HepG2 (cell line): Measurements from ENCODE around the gene EEF2. TPM values are rescaled to one million over a fixed set of nuclear protein-coding genes. Genes with fewer than 3 reads are reported as not detected.
A peak's percentile ranks its signal among the peaks of the same experiment; 100 is the strongest.

Source experiments
- ATAC-seq: fragments of 200-7000 bp; cut with Tn5 transposase; 3 replicates; pipeline ENCODE4 v1.9.1; 2020; ENCODE audit warnings: mild to moderate bottlenecking, moderate library complexity
- BruUV-seq: library from RNA; stranded (reverse); fragments of 400-500 nt; replicated peaks from 2 replicates; lab custom pipeline; 2021; lab: Mats Ljungman, UMichigan
- CTCF ChIA-PET: fragments of 300-600 bp; formaldehyde crosslinking; extraction: SDS; loops from one replicate; lab custom pipeline; 2021; ENCODE audit warnings: low total read pairs, inconsistent platforms, low intra/inter-chr PET ratio; lab: Yijun Ruan, JAX
- POLR2A ChIA-PET: fragments of 350-600 bp; sonication (Branson Sonifier 250); formaldehyde crosslinking; loops from one replicate; lab custom pipeline; 2020; ENCODE audit warnings: antibody characterized with exemption, inconsistent platforms; lab: Yijun Ruan, JAX
- DNase-seq: peaks from one replicate; pipeline ENCODE4 v3.0.0-alpha.2; 2015; ENCODE audit warnings: low spot score
- FAIRE-seq: peaks from 3 replicates; lab custom pipeline; 2011; peaks lifted over from hg19 to GRCh38; lab: Jason Lieb, UNC
- H2AFZ ChIP-seq: one replicate; pipeline ENCODE4 v1.6.1; 2011; ENCODE audit warnings: low read length, inconsistent platforms
- H3K27ac ChIP-seq: fragments of 300-600 bp; 3 replicates; pipeline ENCODE4 v1.8.0; 2011; ENCODE audit warnings: mixed run types, mild to moderate bottlenecking, mixed read lengths, low read length, inconsistent platforms; ENCODE audit not compliant: insufficient read depth; ENCODE audit errors: extremely low read length
- H3K27me3 ChIP-seq, 2 experiments: fragments of 200-600 bp in 1 of 2; 2 replicates in 1 of 2; 3 replicates in 1 of 2; pipeline versions ENCODE4 v1.6.0 to v1.8.0; 2011; ENCODE audit warnings: low read length in 2 of 2, mild to moderate bottlenecking in 2 of 2, moderate library complexity in 2 of 2, inconsistent platforms in 1 of 2; ENCODE audit not compliant: insufficient read depth in 2 of 2, control insufficient read depth in 1 of 2
- H3K36me3 ChIP-seq, 2 experiments: fragments of 200-600 bp in 1 of 2; replicated peaks in 1 of 2; 2 replicates in 1 of 2; 3 replicates in 1 of 2; pipeline versions ENCODE4 v1.5.1 to v1.8.0; 2011; ENCODE audit warnings: low read length in 2 of 2, inconsistent platforms in 1 of 2; ENCODE audit not compliant: insufficient read depth in 2 of 2, control insufficient read depth in 1 of 2
- H3K4me1 ChIP-seq: 2 replicates; pipeline ENCODE4 v1.5.1; 2012; ENCODE audit warnings: low read length, inconsistent platforms; ENCODE audit not compliant: insufficient read depth
- H3K4me2 ChIP-seq: 2 replicates; pipeline ENCODE4 v1.6.0; 2011; ENCODE audit warnings: low read depth, low read length, inconsistent platforms
- H3K4me3 ChIP-seq, 3 experiments: fragments of 200-600 bp in 1 of 3; sonication (generic), shearing (Covaris generic) in 1 of 3; replicated peaks in 1 of 3; 2 replicates each; pipeline ENCODE4 v1.5.1; 2011 to 2016; ENCODE audit warnings: low read length in 3 of 3, inconsistent platforms in 2 of 3, low read depth in 2 of 3, mild to moderate bottlenecking in 2 of 3, control low read depth in 1 of 3, mixed read lengths in 1 of 3; ENCODE audit not compliant: insufficient read depth in 1 of 3
- H3K79me2 ChIP-seq: one replicate; pipeline ENCODE4 v1.6.1; 2011; ENCODE audit warnings: low read length, inconsistent platforms; ENCODE audit not compliant: insufficient read depth
- H3K9ac ChIP-seq: 2 replicates; pipeline ENCODE4 v1.6.0; 2011; ENCODE audit warnings: mild to moderate bottlenecking, low read depth, low read length, inconsistent platforms; ENCODE audit not compliant: insufficient read depth
- H3K9me3 ChIP-seq: 2 replicates; pipeline ENCODE4 v1.5.1; 2012; ENCODE audit warnings: mild to moderate bottlenecking, low read length
- H4K20me1 ChIP-seq: 2 replicates; pipeline ENCODE4 v1.6.0; 2011; ENCODE audit warnings: inconsistent platforms, mild to moderate bottlenecking, low read length, moderate library complexity; ENCODE audit not compliant: insufficient read depth
- FIP1L1 ChIP-seq: fragments of 200-400 bp; formaldehyde crosslinking; IDR thresholded peaks from 2 replicates; pipeline ENCODE4 v1.6.1; 2018; ENCODE audit warnings: low read depth, mild to moderate bottlenecking, low read length, moderate library complexity, borderline replicate concordance; ENCODE audit not compliant: insufficient read depth
- KDM2A ChIP-seq: sonication (generic); formaldehyde crosslinking; IDR thresholded peaks from 2 replicates; pipeline ENCODE4 v1.4.0; 2020; ENCODE audit warnings: low read depth, missing genetic modification reagents, borderline replicate concordance
- PAF1 ChIP-seq: IDR thresholded peaks from 2 replicates; pipeline ENCODE4 v1.6.1; 2016; ENCODE audit warnings: missing genetic modification reagents, missing compliant biosample characterization
- POLR2A ChIP-seq, 2 experiments: IDR thresholded peaks; 2 replicates each; pipeline ENCODE4 v1.6.1; 2011; ENCODE audit warnings: low read depth in 2 of 2, low read length in 2 of 2, mild to moderate bottlenecking in 1 of 2, moderate library complexity in 1 of 2; ENCODE audit not compliant: insufficient read depth in 1 of 2
- POLR2AphosphoS2 ChIP-seq: IDR thresholded peaks from 2 replicates; pipeline ENCODE4 v1.6.1; 2011; ENCODE audit warnings: low read depth, low read length, improper control_type of control experiment
- SSRP1 ChIP-seq: IDR thresholded peaks from 2 replicates; pipeline ENCODE4 v1.6.1; 2016; ENCODE audit warnings: control low read depth
- TCF12 ChIP-seq, 2 experiments: fragments of 450-650 bp in 1 of 2; sonication (generic) in 1 of 2; formaldehyde crosslinking in 1 of 2; IDR thresholded peaks; 2 replicates each; pipeline versions ENCODE4 v1.6.1 to v1.8.0; 2017 to 2022; ENCODE audit warnings: antibody characterized with exemption in 1 of 2, mild to moderate bottlenecking in 1 of 2, missing genetic modification reagents in 1 of 2, moderate library complexity in 1 of 2
- ZFP36L1 ChIP-seq: sonication (generic); formaldehyde crosslinking; IDR thresholded peaks from 2 replicates; pipeline ENCODE4 v1.8.0; 2022; ENCODE audit warnings: mild to moderate bottlenecking, missing genetic modification reagents, moderate library complexity
- ZNF607 ChIP-seq: sonication (generic); formaldehyde crosslinking; IDR thresholded peaks from 2 replicates; pipeline ENCODE4 v1.5.1; 2020; ENCODE audit warnings: missing genetic modification reagents, mild to moderate bottlenecking, borderline replicate concordance
- ZNF616 ChIP-seq: sonication (generic); formaldehyde crosslinking; IDR thresholded peaks from 2 replicates; pipeline ENCODE4 v1.5.0; 2020; ENCODE audit warnings: low read depth, mild to moderate bottlenecking, missing genetic modification reagents
- WGBS: methylation state at CpG from one replicate; pipeline ENCODE4 v1.1.6; 2017; ENCODE audit warnings: low lambda C conversion rate; 5-methylcytosine and 5-hydroxymethylcytosine counted together
- in situ Hi-C: cut with HindIII; loops from 2 replicates; pipeline ENCODE4 v1.10.0; 2017; ENCODE audit warnings: low pct_unique_long_range_greater_than_20kb; ENCODE audit not compliant: extremely low pct_ligation_motif_present
- intact Hi-C: fragments of 100-400 bp; cut with micrococcal nuclease; formaldehyde crosslinking; loops from one replicate; pipeline ENCODE4 v1.10.0; 2022; ENCODE audit not compliant: unreplicated experiment
- polyA plus RNA-seq, 8 experiments: library from polyadenylated mRNA; depleted of rRNA in 3 of 8; stranded (reverse) in 7 of 8; unstranded in 1 of 8; fragments of >200 nt; fragmentation: Illumina TruSeq in 4 of 8; extraction: Trizol in 4 of 8; gene quantifications; 2 replicates each; pipeline versions ENCODE4 v1.2.1 to v1.2.3, GENCODE V29; 2011 to 2016; ENCODE audit warnings: low read depth in 4 of 8, missing spikeins in 1 of 8, mixed read lengths in 1 of 8; ENCODE audit not compliant: insufficient read depth in 1 of 8
- total RNA-seq, 5 experiments: library from RNA; depleted of rRNA; stranded (reverse); fragments of >200 nt; fragmentation: Illumina TruSeq; extraction: Trizol; gene quantifications; 2 replicates each; pipeline ENCODE4 v1.2.3, GENCODE V29; 2016; ENCODE audit warnings: low read depth in 1 of 5
- TF ChIP-seq, protein P1 (sequence below): IDR thresholded peaks from 2 replicates; pipeline ENCODE4 v1.6.1; 2016

The EEF2 gene
- total and polyA plus RNA-seq, 2 of the 13 experiments (the other 11 are each of a cell fraction or from before 2014, with no cell fraction given), result 1,441 to 1,777 TPM

DNA sequence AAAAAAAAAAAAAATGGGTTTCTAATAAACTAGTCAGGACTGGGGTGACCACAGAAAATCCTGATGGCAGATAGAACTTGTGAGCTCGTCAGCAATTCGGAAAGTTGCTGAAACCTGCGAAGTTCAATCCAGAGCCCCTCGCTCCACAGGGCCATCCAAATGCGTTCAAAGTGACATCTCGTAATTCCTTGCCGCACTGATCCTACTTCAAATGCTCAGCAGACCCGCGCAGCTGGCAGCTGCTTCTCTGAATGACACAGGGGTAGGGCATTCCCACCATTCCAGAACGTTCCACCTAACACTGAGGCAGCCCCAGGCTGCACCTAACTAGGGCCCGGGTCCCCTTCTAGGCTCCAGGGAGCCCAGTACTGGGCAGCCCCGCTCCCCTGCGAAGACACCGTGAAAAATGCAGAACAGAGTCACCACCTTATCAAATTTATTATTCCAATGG, 9.6 kb downstream of the EEF2 start (continued):
- TF ChIP-seq ZFP36L1, result no peak
- TF ChIP-seq FIP1L1, result 0 out of 2 replicates have a peak, but pooled peaks have one; percentile 48
- no peak for TF ChIP-seq TCF12 (IDR thresholded peaks at IDR 0.05)
- no peak for TF ChIP-seq TCF12 (CRISPR knock-in tag; IDR thresholded peaks at IDR 0.05)
- TF ChIP-seq ZNF607, result no peak
- TF ChIP-seq ZNF616 (CRISPR knock-in tag), result no peak
- peak; percentile 95 for TF ChIP-seq POLR2AphosphoS2
- TF ChIP-seq SSRP1 (CRISPR knock-in tag), result peak; percentile 43; the same call in 1 of the 2 replicates

DNA sequence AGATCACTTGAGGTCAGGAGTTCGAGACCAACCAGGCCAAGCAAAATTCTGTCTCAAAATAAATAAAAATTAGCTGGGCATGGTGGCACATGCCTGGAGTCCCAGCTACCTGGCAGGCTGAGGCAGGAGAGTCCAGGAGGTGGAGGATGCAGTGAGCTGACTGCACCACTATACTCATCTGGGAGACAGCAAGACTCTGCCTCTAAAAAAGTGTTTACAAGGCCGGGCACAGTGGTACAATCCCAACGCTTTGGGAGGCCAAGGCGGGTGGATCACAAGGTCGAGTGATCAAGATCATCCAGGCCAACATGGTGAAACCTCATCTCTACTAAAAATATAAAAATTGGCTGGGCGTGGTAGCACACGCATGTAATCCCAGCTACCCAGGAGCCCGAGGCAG, 10.1 kb downstream of the EEF2 start:
- intact Hi-C loops, result no loop called here
- Histone ChIP-seq H3K27me3 (no peaks in the 10 kb centered on the region; a peak in 1 of 5 replicates), H3K9me3 (no peaks in the 10 kb centered on the region), H3K79me2 (peaks cover 8% of the 10 kb centered on the region), H3K4me3 (no peak overlapping the region), H3K27ac (no peak overlapping the region), H3K9ac (no peak overlapping the region), H4K20me1 (peaks cover 47% of the 10 kb centered on the region), H2AFZ (no peak overlapping the region), H3K4me1 (peaks cover 6% of the 10 kb centered on the region; the same call in 1 of the 2 replicates), H3K36me3 (peaks cover 36 to 43% of the 10 kb centered on the region in 2 experiments), H3K4me2 (no peak overlapping the region)
- POLR2A ChIA-PET, result interaction anchor here (0.6 to 2.8 kb wide), 3 partner anchors 10 to 98 kb away, joined by 4 to 15 read pairs (median 14); partner anchors contain the start of gene EEF2
- in situ Hi-C loops, result no loop called here
- no peak for DNase-seq
- no TSS peak for BruUV-seq
- FAIRE-seq, result no peak
- no peak for ATAC-seq
- TF ChIP-seq, protein P1, sequence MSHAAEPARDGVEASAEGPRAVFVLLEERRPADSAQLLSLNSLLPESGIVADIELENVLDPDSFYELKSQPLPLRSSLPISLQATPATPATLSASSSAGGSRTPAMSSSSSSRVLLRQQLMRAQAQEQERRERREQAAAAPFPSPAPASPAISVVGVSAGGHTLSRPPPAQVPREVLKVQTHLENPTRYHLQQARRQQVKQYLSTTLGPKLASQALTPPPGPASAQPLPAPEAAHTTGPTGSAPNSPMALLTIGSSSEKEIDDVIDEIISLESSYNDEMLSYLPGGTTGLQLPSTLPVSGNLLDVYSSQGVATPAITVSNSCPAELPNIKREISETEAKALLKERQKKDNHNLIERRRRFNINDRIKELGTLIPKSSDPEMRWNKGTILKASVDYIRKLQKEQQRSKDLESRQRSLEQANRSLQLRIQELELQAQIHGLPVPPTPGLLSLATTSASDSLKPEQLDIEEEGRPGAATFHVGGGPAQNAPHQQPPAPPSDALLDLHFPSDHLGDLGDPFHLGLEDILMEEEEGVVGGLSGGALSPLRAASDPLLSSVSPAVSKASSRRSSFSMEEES, result no peak
- TF ChIP-seq POLR2A (IDR thresholded peaks at IDR 0.05; ENCODE audit: insufficient read depth in 1 of 2, low read depth in 2 of 2, low read length in 2 of 2) (peak in 1 of 2 experiments; percentile 39; a peak in 2 of 4 replicates), PAF1 (CRISPR knock-in tag) (peak; percentile 70; the same call in 1 of the 2 replicates), KDM2A (0 out of 2 replicates have a peak, but pooled peaks have one; percentile 10)
- WGBS, result 95% methylated on average over 8 of the region's 8 CpGs
- CTCF ChIA-PET, result no interaction called here
